Stimulated activated CD4-positive, alpha-beta T cell treated with anti-CD3 and anti-CD28 coated beads, Interleukin-2, amount 100 ng/mL, for 24 hours (primary cell): ENCODE results near the gene AKAP13.
A peak's percentile ranks its signal among the peaks of the same experiment; 100 is the strongest.

Experiments used
- DNase-seq, 2 donors: peaks; one replicate each; pipeline ENCODE4 v3.0.0-alpha.2; 2020

AKAP13 gene

DNA sequence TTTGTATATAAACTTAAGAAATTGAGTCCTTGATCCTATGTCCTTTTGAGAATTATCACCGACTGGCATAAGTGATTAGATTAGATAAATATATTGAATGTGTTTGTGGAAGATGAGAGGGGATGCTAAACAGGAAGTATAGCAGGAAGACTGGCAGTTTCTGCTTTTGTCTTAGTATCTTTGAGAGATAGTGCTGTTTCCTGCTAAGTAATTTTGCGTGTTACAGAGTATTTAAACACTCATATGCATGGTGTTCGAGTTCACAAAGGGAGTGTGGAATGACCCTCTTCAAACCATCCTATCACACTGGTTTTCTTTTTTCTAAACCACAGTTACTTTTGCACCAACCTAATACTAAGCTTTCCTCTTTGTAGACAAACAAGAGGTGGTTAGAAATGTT, 308.3 kb downstream of the AKAP13 start:
- no peak for DNase-seq

DNA sequence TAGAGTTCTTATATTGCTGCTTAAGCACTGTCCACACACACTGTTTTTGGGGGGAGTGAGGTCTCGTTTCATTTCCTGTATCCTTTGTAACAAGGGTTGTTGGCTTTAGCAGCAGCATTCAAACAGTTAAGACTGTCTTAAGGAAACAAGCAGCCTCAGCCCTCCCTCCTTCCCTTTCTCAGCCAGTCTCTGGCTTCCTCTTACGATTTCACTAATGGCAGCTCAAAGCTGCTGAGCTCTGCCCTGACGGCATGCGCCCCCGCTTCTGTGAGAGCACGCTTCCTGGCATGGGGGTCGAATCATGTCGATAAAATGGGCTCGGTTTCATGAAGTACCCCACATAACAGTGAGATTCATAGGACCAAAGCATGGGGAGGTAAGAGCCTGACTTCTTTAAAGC, 309.3 kb downstream of the AKAP13 start:
- DNase-seq: peak; percentile 48 to 64

DNA sequence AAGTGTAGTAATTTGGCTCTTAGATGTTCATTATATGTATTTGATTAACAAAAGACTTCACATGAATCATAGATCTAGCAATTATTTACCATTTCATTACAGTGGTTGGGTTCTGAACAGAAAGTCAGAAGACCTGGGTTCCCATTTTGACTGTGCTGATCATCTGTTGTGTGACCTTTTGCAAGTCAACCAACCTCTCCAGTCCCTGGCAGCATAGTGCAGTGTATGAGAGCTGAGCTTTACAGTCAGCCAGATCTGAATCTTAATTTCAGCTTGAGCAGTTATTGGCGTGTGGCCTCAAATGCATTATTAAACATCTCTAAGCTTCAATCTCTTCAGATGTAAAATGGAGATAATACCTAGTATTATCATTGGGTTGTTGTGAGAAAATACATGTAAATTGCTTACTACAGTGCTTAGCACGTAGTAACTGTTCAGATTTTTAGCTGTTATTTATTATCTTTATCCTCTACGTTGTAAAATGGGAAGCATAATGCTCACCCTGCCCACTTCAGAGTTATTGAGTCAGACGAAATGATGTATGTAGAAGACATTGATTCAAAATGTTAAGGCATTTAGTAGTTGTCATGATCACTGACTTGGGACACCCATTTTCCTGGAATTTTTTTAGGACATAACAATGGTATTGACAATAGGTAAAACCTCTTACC, 310.3 kb downstream of the AKAP13 start:
- peak; percentile 40 to 56 for DNase-seq

DNA sequence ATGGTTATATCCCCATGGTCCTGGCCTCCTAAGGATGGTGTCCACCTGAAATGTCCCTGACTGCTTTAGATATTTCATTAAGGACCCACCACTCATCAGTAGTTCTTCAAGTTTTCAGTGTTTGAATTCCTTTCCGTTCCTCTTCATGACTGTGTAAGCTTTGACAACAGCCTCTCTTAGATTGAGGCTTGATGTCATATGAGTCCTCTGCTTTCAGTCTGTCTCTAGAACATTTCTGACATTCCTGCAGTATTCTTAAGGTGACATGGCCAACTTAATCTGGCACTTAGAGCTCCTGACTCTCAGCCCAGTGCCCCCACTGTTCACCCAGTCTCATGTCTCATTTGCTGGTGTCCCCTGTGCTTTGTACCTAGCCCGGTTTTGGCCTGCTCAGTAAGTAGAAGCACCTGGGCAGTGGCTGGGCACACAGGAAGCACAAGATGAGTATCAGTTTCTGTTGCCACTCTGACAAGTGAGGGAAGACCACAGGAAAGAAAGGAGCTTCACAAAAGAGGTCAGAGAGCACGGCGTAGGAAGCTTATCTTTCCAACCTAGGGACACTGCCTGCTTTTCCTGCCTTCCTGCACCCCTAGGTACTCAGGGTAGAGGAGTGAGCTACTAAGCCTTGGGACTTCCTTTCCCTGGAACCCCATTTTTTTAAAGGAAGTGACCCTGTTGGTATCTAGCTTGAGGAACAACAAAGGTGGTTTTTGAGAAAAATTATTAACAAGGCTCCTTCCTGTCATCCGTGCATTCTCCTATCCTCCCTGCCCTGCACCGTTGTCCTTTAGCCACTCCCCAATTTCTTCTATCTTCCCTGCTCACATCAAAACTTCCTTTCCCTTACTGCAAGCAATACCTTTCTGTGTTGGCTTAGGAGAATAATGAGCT, 311.2 kb downstream of the AKAP13 start:
- DNase-seq: peak; percentile 26 to 35

DNA sequence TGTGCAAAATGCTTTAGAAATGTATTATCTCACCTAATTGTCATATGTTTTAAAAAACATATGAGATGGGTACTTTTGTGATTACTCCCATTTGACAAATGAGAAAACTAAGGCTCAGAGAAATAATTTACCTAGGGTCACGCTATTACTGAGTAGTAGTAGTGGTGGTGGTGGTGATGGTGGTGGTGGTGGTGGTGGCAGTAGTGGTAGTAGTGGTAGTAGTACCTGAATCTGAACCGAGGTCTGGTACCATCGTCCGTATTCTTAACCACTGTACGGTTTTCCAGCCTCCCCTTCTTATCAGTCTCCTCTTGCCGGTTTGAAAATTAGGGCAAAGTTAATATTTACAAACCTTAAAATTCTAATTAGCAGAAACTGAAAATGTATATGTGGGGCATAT, 311.9 kb downstream of the AKAP13 start:
- DNase-seq: no peak

DNA sequence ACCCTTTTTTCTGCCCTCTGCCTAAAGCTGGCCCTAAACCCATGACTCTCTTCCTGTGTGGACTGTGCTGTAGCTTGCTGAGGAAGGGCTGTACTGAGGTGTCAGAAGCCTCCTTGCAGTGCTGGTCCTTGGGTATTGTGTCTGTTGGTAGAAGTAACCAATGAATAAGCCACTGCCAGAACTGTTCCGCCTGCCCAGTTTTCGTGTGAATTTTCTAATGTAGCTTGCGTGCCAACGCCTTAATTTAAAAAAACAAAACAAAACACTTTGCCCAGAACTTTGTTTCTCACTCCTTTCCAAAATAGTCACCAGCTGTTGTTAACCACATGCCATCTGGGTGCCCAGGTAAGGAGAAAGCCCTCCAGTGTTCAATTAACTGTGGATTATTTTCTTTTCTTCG, 312.5 kb downstream of the AKAP13 start:
- DNase-seq: peak in 1 of 2 donors; percentile 36

DNA sequence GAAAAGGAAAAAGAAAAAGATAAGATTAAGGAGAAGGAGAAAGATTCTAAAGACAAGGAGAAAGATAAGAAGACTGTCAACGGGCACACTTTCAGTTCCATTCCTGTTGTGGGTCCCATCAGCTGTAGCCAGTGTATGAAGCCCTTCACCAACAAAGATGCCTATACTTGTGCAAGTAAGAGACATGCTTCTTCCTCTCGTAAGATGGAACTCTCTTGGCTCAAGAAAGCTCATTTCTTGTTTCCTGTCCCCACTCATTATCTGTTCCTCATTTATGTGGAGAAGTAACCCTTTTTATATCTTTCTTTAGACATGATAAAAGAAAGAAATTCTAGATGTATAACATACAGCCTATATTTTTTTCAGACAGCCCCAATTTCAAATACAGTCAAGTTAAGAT, 312.9 kb downstream of the AKAP13 start:
- no peak for DNase-seq

DNA sequence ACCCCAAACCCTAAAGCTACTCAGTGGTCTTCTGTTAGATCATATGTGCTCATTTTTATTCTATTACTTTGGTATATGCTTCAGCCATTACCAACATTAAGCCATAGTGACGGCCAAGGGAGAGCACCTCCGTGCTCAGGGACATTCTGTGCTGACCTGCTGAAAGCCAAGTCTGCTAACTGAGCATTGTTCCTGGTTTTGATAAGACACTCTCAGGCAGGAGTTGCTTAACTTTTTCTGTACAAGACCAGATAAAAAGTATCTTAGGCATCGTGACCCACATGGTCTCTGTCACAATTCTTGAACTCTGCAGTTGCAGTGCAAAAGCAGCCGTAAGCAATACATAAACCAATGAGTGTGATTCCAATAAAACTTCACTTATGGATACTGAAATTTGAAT, 313.7 kb downstream of the AKAP13 start:
- no peak for DNase-seq

DNA sequence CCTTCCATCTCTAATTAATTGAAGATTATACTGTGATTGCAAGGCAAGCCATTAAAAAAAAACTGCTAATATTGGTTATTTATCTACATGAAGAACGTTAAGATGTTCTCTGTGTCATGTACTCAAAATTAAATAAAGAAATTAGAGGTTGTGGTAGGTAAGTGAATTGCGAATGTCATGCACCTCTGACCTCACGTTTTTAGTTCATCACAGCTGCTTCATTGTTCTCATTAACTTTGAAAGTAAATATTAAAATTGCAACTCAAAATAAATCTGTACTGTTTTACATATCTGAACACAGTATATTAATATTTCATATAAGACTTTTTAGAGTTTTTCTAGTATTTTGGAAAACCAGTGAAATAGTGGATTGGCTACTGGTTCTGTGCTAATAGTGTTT, 320.4 kb downstream of the AKAP13 start:
- no peak for DNase-seq

DNA sequence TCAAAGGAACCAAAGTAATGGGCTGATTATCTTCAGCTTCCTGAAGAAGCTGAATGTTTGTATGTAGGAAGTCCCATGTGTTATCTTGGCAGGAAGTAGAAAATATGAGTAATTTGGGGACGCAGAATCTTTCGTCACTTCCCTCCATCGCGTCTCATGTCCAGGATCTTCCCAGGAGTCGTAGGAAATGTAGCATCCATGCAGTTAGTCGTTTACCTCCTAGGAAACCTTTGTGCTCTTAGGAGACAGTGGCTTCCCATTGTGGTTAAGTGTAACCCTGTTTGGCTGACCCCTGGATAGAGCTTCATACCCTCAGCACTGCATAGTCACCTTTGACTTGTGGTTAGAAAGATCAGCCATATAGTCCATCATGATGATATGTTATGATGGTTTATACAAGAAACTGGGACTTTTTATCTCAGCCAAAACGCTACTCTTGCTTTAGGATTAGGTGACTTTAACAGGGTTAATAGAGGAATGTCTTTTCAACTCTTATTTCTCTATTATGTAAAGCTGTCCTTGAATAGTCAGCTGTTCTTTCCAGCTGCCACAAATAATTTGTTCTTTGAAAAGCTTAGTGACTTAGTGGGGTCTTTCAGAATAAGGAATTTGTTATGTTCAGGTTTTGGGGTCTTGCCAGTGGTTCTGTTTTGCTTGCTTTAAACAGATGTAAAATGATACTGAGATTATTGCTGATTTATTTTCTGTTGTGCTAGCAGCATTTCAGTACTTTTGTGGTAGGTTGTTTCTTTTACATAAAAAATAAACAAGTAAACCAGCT, 322.1 kb downstream of the AKAP13 start:
- DNase-seq: no peak

DNA sequence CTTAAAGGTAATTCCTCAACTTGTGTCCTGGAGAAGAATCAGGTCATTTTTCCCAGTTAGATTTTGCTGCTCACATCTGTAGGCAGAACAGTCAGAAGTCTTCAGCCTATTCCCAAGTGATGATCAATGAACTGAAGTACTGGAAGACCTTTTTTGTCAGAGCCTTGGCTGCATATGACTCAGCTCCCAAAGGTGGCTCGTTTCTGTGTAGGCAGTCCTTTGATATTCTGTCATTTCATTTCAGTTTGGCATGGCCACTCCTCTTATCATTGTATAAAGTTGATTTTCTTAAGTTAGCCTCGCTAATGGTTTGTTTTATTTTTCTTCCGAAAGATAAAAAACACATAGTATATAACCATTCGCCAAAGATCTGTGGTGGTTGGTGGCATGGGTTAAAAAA, 323.7 kb downstream of the AKAP13 start:
- DNase-seq: peak in 1 of 2 donors; percentile 53

DNA sequence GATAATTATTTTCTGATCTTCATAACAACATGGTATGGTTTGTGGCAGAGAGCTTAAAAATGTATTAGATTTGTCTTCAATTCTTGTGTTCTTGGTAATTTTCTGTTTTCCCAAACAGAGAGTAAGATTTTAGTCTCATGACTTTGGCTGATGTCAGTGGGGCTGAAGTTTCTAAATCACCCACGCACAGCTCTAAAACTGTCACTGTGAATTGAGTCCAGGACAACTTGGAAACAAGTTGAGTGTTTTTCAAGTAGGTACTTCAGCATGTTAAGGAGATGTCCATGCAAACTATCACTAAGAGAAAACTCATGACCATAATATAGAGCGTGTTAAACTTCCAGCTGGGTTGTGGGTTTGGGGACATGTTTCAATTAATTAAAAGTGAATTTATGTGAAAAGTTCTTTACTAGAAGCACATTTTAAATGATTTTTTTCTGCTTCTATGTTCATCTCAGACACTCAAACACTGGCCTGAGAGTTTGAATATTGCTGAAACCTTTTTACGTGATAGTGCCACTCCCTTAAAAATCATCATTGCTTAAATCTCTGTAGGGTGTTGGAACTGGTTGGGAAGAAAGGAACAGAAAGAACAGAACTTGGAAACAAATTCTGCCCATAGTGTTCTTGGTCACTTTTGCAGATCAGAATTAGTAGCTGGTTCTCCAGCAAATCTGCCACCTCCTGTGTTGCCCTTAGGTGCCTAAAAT, 324.5 kb downstream of the AKAP13 start:
- no peak for DNase-seq

DNA sequence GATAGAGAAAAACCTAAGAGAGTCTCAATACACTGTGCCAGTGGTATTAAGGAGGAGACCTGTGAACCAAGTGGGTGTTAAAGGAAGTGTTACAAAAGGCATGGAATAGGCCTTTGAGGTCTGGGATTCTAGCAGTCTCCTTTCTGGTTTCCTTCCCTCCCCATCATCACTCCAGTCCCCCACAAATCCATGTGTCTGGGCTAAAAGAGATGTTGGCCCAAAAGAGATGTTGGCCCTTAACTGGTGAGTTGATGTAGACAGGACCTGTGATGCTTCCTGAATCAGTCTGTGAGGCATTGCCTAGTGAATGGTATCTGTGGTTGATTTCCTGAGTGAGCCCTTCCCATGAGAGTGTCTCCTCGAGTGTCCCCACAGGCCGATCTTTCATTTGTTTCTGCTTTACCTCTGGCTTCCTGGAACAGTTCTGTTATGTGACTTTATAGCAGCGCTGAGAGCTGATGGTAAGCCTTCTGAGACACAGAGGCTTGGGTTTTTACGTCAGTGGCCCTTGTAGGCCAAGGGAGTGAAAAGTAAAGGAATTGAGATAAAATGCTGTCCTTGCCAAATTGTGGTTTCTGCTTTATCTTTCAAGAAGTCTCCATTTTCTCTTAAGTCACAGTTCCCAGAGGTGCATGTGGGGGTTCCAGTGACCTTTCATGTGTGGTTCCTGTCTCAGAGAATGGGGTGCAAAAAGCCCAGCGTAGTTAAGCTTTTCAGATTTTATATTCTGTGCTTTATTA, 326.5 kb downstream of the AKAP13 start:
- peak; percentile 36 to 49 for DNase-seq

DNA sequence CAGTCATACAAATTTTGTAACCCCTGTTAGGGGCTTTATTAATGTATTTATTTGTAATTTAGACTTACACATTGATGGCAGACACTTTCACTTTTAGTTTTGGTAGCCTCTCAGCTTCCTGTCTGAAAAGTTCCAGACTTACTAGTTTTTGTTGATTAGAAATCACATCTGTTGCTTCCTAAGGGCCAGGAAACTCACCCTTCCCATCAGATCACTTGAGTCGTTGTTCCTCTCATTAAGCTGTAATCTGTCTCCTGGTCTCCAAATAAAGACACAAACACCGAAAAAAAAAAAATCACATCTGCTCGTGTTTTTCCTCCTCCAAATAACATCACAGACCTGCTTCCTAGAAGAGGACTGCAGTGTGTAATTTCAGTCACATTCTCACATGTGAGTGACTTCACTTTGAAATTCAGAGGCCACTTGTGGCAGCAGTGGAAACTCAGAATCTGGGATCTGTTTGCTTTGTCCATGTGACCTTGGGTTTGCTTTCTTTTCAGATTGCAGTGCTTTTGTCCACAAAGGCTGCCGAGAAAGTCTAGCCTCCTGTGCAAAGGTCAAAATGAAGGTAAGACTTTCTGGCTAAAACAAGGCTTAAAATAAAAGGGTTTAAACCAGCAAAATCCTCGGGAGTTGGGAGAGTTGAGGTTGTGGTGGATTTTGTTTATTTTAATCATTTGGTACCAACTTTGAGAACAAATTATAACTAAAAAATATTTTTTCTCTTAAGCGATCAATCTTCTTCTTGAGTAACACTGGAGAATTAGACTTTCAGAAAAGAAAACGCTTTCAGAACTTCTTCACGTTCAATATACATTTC, 327.3 kb downstream of the AKAP13 start:
- no peak for DNase-seq

DNA sequence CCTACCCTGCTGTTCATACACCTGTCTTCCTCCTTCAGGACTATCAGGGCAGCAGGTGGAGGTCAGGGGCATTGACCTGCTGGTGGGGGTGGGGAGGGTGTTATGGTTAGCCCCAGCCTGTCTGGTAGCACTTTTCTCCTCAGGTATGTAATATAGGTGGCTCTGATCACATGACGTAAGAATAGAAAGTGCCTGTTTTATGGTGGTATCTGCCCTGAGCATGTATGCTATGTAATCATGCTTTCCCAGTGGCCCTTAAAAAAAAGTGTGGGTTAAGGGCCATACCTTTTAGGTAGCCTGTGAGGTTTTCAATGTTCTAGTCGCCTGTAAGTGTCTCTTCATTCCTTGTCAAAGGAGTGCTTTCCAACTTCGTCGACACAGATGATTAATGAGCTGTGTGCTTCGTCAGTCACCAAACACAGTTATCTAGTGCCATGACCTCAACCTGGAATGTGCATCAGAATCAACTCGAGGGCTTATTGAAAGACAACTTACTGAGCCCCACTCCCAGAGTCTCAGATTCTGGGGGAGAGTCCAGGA, 328.1 kb downstream of the AKAP13 start:
- DNase-seq: no peak

DNA sequence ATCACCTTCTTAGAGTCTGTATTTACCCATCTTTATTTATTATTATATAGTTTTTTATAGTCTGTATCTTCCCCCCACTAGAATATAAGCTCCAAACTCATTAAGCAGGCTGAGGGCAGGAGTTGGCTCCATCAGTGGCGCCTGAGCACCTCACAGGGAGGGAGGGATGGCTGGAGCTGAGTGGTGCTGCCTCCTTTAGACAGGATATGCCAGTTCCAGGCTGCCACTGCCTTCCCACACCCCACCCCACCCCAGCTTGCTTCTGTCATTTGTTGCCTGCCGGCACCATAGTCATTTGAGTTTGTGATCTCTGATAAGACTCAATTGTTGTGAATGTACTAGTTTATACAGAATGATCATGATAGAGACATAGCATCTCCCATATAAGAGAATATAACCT, 328.8 kb downstream of the AKAP13 start:
- no peak for DNase-seq

DNA sequence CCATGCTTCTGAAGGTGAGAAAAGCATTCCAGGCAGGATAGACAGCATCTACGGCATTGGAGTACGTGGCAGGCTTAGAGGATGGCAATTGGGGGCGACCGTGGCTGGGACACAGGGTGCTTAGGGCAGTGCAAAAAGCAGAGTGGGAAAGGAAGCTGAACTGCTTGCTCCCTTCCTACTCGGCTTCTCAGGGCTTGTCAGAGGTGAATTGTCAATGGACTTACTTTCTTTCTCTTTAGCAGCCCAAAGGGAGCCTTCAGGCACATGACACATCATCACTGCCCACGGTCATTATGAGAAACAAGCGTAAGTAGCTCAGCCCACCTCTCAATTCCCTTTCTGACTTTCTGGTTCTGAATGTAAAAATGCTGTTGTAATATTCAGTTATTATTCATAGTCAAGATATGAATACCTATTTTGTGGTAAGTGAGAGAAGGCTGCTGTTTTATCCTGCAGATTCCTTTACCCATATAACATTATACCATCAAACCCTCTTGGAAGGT, 330.0 kb downstream of the AKAP13 start:
- DNase-seq: peak; percentile 33 to 52

DNA sequence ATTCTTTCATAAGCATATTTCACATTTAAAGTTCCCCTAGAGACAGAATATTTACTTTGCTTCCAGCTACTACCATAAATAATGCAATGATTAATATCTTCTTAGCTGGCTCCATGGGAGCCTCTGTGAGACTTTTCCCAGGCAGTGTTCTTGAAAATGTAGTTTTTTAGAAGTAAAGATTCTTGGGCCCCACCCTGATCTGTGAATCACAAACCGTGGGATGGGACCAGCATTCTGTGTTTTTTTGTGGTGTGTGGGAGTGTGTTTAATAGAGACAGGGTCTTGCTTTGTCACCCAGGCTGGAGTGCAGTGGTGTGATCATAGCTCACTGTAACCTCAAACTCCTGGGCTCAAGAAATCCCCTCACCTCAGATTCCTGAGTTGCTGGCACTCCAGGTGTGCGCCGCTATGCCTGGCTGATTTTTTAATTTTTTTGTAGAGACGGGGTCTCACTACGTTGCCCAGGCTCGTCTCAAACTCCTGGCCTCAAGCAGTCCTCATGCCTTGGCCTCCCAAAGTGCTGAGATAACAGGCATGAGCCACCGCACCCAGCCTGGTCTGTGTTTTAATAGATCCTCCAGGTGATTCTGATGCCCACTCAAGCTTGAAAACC, 331.3 kb downstream of the AKAP13 start:
- DNase-seq: peak in 1 of 2 donors; percentile 43

DNA sequence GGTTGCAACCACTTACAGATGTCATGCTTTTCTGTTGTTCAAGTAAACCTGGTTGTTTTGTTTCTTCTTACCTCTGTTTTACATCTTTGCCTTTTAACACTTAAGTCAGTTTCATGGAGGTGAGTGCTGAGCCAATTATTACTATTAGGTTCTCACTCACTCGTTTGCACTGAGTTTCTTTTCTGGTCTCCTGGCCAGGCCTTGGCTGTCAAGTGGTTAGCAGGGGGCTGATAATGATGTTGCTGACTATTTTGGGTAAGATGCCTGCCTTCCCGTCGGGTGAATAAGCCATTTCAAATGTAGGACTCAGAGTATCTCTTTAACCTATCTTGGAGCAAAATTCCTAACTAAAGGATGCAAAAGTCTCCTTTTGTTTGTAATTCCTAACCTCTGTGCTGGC, 335.9 kb downstream of the AKAP13 start:
- DNase-seq: no peak

DNA sequence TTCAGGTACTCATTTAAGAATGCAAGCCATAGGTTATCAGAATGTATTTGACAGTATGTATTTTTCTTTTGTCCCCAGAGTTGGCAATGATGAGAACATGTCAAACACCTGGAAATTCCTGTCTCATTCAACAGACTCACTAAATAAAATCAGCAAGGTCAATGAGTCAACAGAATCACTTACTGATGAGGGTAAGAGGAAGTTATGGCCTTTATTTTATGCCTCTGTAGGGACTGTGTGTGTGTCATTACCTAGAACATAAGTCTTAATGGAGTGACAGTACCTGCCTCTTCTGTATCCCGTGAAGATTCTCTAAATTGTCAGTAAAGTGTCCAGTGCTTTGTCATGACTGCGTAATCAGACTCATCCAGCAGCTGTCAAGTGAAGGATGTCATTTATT, 336.8 kb downstream of the AKAP13 start:
- no peak for DNase-seq
